Measurements from ENCODE around the gene CTSZ.

GRCh38 chr20:59024111-59024530, 17.1 kb upstream of the CTSZ start:
- TF ChIP-seq CTCF (IDR thresholded peaks at IDR 0.05): no peak
- TF ChIP-seq POLR2A (IDR thresholded peaks at IDR 0.05): no peak
